ENCODE results near the gene PROSER2. TPM values are rescaled to one million over a fixed set of nuclear protein-coding genes. Genes with fewer than 3 reads are reported as not detected.

The PROSER2 gene
- total and polyA plus RNA-seq, 2 donors (not counting 1 experiment from before 2014, with no cell fraction given): 0.07 TPM; not detected in 1

DNA sequence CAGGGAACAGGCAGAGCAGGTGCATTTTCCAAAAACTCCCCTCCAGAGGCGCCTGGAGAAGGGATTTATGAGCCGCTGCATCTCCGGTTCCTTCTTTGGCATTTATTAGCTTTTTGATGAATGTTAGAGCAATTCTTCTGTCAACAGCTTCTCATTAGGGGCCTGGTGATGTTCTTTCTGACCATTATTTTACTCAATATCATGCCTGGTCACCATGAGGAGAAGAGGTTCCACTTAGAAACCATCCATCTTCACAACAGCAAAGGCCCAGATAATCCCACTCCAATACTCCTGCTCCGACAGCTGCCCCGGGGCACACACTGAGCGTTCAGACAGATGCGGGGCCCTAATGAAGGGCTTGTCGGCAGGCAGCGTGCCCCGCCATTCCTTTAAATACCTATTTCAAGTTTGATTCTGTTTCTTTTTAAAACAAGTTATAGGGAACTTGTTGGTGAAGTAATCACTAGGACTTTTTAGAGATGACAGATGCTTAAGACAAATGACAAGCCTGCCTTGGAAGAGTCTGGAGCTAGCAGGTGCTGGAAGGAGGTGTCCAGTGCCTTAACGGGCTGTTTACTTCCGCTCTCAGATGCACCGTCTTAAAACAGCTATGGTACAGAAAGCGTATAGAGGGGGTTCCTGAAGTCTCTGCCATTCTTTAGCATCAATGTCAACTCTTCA lies 49.3 kb upstream of the PROSER2 start:
- intact Hi-C loops (cut with micrococcal nuclease): no loop called here
- no peak for ATAC-seq (ENCODE audit: low read depth)

GRCh38 chr10:11775412-11775811 lies 47.7 kb upstream of the PROSER2 start:
- DNase-seq (no peak), ATAC-seq (ENCODE audit: low read depth) (no peak)
- no peaks in the 10 kb centered on the region for H3K79me2 ChIP-seq (ENCODE audit: control insufficient read depth, insufficient read depth, low read length)
- H3K27me3 ChIP-seq (replicated peaks in 1 of 4; ENCODE audit: control extremely low read depth in 1 of 4, control insufficient read depth in 3 of 4, insufficient read depth in 4 of 4, low read length in 3 of 4): no peaks in the 10 kb centered on the region
- H3K4me2 ChIP-seq (replicated peaks; ENCODE audit: low read depth, low read length, poor library complexity, severe bottlenecking): no peak overlapping the region
- intact Hi-C loops (cut with micrococcal nuclease): no loop called here
- no peak overlapping the region for H3K27ac Mint-ChIP-seq
- no peaks in the 10 kb centered on the region for H3K4me1 ChIP-seq (ENCODE audit: control insufficient read depth in 2 of 2, insufficient read depth in 2 of 2, low read length in 2 of 2)
- no peaks in the 10 kb centered on the region for H3K36me3 ChIP-seq (replicated peaks in 1 of 2; ENCODE audit: control extremely low read depth in 1 of 2, control insufficient read depth in 1 of 2, extremely low read depth in 1 of 2, insufficient read depth in 2 of 2, low read length in 1 of 2)
- no peak overlapping the region for H3K27ac ChIP-seq (ENCODE audit: low read length in 2 of 2)
- H3K4me1 Mint-ChIP-seq: no peaks in the 10 kb centered on the region
- H3K9me3 ChIP-seq (ENCODE audit: control extremely low read depth in 1 of 3, control insufficient read depth in 2 of 3, insufficient read depth in 1 of 3, low read length in 2 of 3): peaks cover 0 to 3% (median 0%) of the 10 kb centered on the region in 3 donors
- TF ChIP-seq, protein P1, sequence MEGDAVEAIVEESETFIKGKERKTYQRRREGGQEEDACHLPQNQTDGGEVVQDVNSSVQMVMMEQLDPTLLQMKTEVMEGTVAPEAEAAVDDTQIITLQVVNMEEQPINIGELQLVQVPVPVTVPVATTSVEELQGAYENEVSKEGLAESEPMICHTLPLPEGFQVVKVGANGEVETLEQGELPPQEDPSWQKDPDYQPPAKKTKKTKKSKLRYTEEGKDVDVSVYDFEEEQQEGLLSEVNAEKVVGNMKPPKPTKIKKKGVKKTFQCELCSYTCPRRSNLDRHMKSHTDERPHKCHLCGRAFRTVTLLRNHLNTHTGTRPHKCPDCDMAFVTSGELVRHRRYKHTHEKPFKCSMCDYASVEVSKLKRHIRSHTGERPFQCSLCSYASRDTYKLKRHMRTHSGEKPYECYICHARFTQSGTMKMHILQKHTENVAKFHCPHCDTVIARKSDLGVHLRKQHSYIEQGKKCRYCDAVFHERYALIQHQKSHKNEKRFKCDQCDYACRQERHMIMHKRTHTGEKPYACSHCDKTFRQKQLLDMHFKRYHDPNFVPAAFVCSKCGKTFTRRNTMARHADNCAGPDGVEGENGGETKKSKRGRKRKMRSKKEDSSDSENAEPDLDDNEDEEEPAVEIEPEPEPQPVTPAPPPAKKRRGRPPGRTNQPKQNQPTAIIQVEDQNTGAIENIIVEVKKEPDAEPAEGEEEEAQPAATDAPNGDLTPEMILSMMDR (IDR thresholded peaks at IDR 0.05): no peak
- no peak for TF ChIP-seq EZH2 (IDR thresholded peaks at IDR 0.05; ENCODE audit: borderline replicate concordance, insufficient read depth, low read depth, low read length, poor library complexity, severe bottlenecking)
- ChIA-PET POLR2A (no interaction called here), CTCF (interaction anchor here (1.0 kb wide), 1 partner anchor 26 kb away, joined by 3 read pairs; no protein-coding TSS in a partner anchor)
- no peaks in the 10 kb centered on the region for H4K20me1 ChIP-seq (ENCODE audit: control insufficient read depth, insufficient read depth, low read length, poor library complexity, severe bottlenecking)
- no peaks in the 10 kb centered on the region for H3K9me3 Mint-ChIP-seq (ENCODE audit: insufficient read depth)
- peaks cover 10% of the 10 kb centered on the region for H3K27me3 Mint-ChIP-seq
- 100% methylated on average over 1 of the region's 5 CpGs for whole genome bisulfite sequencing (ENCODE audit: insufficient coverage)
- no peak overlapping the region for H3K4me3 Mint-ChIP-seq
- no peak overlapping the region for H2AFZ ChIP-seq (ENCODE audit: insufficient read depth, low read depth, low read length, poor library complexity, severe bottlenecking)
- no peak overlapping the region for H3K4me3 ChIP-seq (ENCODE audit: control extremely low read depth in 1 of 5, extremely low read depth in 1 of 5, insufficient read depth in 1 of 5, low read depth in 2 of 5, low read length in 4 of 5)
- H3K9ac ChIP-seq (ENCODE audit: low read length): no peak overlapping the region

More for the DNA sequence above, 49.3 kb upstream of the PROSER2 start:
- Mint-ChIP-seq H3K27me3 (peaks cover 10% of the 10 kb centered on the region), H3K4me1 (no peaks in the 10 kb centered on the region), H3K9me3 (ENCODE audit: insufficient read depth) (no peaks in the 10 kb centered on the region), H3K27ac (no peak overlapping the region), H3K4me3 (no peak overlapping the region)
- H3K4me2 ChIP-seq (replicated peaks; ENCODE audit: low read depth, low read length, poor library complexity, severe bottlenecking): no peak overlapping the region
- H3K4me1 ChIP-seq (ENCODE audit: control insufficient read depth in 2 of 2, insufficient read depth in 2 of 2, low read length in 2 of 2): no peaks in the 10 kb centered on the region
- no peak overlapping the region for H2AFZ ChIP-seq (ENCODE audit: insufficient read depth, low read depth, low read length, poor library complexity, severe bottlenecking)
- no peaks in the 10 kb centered on the region for H3K36me3 ChIP-seq (replicated peaks in 1 of 2; ENCODE audit: control extremely low read depth in 1 of 2, control insufficient read depth in 1 of 2, extremely low read depth in 1 of 2, insufficient read depth in 2 of 2, low read length in 1 of 2)
- ChIA-PET CTCF (no interaction called here), POLR2A (no interaction called here)
- 83% methylated on average over 1 of the region's 14 CpGs for WGBS (ENCODE audit: insufficient coverage)
- no peaks in the 10 kb centered on the region for H3K79me2 ChIP-seq (ENCODE audit: control insufficient read depth, insufficient read depth, low read length)
- TF ChIP-seq, protein P1 (IDR thresholded peaks at IDR 0.05): no peak
- TF ChIP-seq EZH2 (IDR thresholded peaks at IDR 0.05; ENCODE audit: borderline replicate concordance, insufficient read depth, low read depth, low read length, poor library complexity, severe bottlenecking): no peak
- H3K27ac ChIP-seq (ENCODE audit: low read length in 2 of 2): no peak overlapping the region
- no peak overlapping the region for H3K4me3 ChIP-seq (ENCODE audit: control extremely low read depth in 1 of 5, extremely low read depth in 1 of 5, insufficient read depth in 1 of 5, low read depth in 2 of 5, low read length in 4 of 5)
- H3K27me3 ChIP-seq (replicated peaks in 1 of 4; ENCODE audit: control extremely low read depth in 1 of 4, control insufficient read depth in 3 of 4, insufficient read depth in 4 of 4, low read length in 3 of 4): no peaks in the 10 kb centered on the region
- DNase-seq: no peak
- no peak overlapping the region for H3K9ac ChIP-seq (ENCODE audit: low read length)
- H4K20me1 ChIP-seq (ENCODE audit: control insufficient read depth, insufficient read depth, low read length, poor library complexity, severe bottlenecking): no peaks in the 10 kb centered on the region
- H3K9me3 ChIP-seq (ENCODE audit: control extremely low read depth in 1 of 3, control insufficient read depth in 2 of 3, insufficient read depth in 1 of 3, low read length in 2 of 3): peaks cover 0 to 3% (median 0%) of the 10 kb centered on the region in 3 donors
